OCI-LY3 (cell line): ENCODE measurements around the gene AREL1.

Experiments used
- H2AFZ ChIP-seq: fragments of 200-600, 300-600 bp; shearing (Covaris generic); 2 replicates; pipeline ENCODE4 v1.6.0; 2014; ENCODE audit warnings: antibody characterized with exemption, low read depth, low read length
- H3K27ac ChIP-seq: fragments of 200-600, 300-600 bp; sonication (generic); 2 replicates; pipeline ENCODE4 v1.5.1; 2014; ENCODE audit warnings: mild to moderate bottlenecking, low read length, moderate library complexity, mixed read lengths
- H3K27me3 ChIP-seq: fragments of 200-600, 300-600 bp; sonication (generic); 2 replicates; pipeline ENCODE4 v1.6.1; 2014; ENCODE audit warnings: low read depth, low read length, mixed read lengths
- H3K36me3 ChIP-seq: fragments of 200-600, 300-600 bp; sonication (generic); replicated peaks from 2 replicates; pipeline ENCODE3; 2014; ENCODE audit warnings: low read depth, low read length, mixed read lengths
- H3K4me1 ChIP-seq: fragments of 300-600, 200-600 bp; sonication (generic); 2 replicates; pipeline ENCODE4 v1.6.1; 2014; ENCODE audit warnings: low read length, mixed read lengths
- H3K4me2 ChIP-seq: fragments of 200-600, 300-600 bp; sonication (generic); 2 replicates; pipeline ENCODE4 v1.6.1; 2014; ENCODE audit warnings: low read length, mixed read lengths
- H3K4me3 ChIP-seq: fragments of 300-600, 200-600 bp; sonication (generic); 2 replicates; pipeline ENCODE4 v1.5.1; 2014; ENCODE audit warnings: antibody characterized with exemption, mild to moderate bottlenecking, low read length, moderate library complexity
- H3K79me2 ChIP-seq: fragments of 300-600, 200-600 bp; shearing (Covaris generic); 2 replicates; pipeline ENCODE4 v1.6.1; 2014; ENCODE audit warnings: mild to moderate bottlenecking, low read length, mixed read lengths
- H3K9ac ChIP-seq: fragments of 300-600, 200-600 bp; shearing (Covaris generic); 2 replicates; pipeline ENCODE4 v1.6.0; 2014; ENCODE audit warnings: mild to moderate bottlenecking, low read length, moderate library complexity
- H3K9me3 ChIP-seq: fragments of 200-600, 300-600 bp; shearing (Covaris generic); 2 replicates; pipeline ENCODE4 v1.6.1; 2014; ENCODE audit warnings: low read length, mixed read lengths; ENCODE audit not compliant: insufficient read depth
- H4K20me1 ChIP-seq: fragments of 200-600, 300-600 bp; sonication (generic); 2 replicates; pipeline ENCODE4 v1.6.1; 2016; ENCODE audit warnings: low read length, mixed read lengths; ENCODE audit not compliant: insufficient read depth
- EZH2phosphoT487 ChIP-seq: fragments of 200-600 bp; shearing (Covaris generic); IDR thresholded peaks from 2 replicates; pipeline ENCODE4 v1.6.1; 2018; ENCODE audit warnings: antibody characterized with exemption, mixed run types, low read depth
- TF ChIP-seq, protein P1 (sequence below): fragments of 200-600, 300-600 bp; sonication (generic); IDR thresholded peaks from 2 replicates; pipeline ENCODE4 v1.5.1; 2014; ENCODE audit warnings: antibody characterized with exemption, low read length, low read depth

AREL1 gene

DNA sequence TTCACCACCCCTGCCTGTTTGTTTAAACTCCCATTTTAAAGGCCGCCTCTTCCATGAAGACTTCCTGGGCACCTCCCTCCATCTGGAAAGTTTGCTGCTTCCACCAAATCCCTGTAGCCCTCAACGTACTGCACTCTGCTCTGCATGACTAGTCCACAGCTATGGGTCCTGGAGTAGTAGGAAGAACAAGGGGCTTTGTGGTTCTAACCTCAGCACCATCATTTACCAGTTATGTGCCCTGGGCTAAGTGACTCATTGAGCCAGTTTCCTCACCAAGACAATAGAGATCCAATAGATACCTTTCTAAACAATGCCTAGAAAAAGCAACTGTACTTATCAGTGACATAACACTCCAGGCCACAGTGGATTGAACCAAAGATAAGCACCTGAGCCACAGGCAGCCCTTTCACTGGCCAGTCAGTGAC, 92.4 kb downstream of the AREL1 start:
- Histone ChIP-seq H3K4me2 (no peak overlapping the region), H3K4me3 (no peak overlapping the region), H3K4me1 (peaks cover 15% of the 10 kb centered on the region), H3K36me3 (no peaks in the 10 kb centered on the region), H4K20me1 (no peaks in the 10 kb centered on the region), H3K79me2 (no peaks in the 10 kb centered on the region), H3K27me3 (peaks cover 18% of the 10 kb centered on the region), H3K27ac (no peak overlapping the region), H3K9ac (no peak overlapping the region), H2AFZ (no peak overlapping the region), H3K9me3 (no peaks in the 10 kb centered on the region)
- TF ChIP-seq, protein P1, sequence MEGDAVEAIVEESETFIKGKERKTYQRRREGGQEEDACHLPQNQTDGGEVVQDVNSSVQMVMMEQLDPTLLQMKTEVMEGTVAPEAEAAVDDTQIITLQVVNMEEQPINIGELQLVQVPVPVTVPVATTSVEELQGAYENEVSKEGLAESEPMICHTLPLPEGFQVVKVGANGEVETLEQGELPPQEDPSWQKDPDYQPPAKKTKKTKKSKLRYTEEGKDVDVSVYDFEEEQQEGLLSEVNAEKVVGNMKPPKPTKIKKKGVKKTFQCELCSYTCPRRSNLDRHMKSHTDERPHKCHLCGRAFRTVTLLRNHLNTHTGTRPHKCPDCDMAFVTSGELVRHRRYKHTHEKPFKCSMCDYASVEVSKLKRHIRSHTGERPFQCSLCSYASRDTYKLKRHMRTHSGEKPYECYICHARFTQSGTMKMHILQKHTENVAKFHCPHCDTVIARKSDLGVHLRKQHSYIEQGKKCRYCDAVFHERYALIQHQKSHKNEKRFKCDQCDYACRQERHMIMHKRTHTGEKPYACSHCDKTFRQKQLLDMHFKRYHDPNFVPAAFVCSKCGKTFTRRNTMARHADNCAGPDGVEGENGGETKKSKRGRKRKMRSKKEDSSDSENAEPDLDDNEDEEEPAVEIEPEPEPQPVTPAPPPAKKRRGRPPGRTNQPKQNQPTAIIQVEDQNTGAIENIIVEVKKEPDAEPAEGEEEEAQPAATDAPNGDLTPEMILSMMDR, result no peak
- TF ChIP-seq EZH2phosphoT487, result no peak

DNA sequence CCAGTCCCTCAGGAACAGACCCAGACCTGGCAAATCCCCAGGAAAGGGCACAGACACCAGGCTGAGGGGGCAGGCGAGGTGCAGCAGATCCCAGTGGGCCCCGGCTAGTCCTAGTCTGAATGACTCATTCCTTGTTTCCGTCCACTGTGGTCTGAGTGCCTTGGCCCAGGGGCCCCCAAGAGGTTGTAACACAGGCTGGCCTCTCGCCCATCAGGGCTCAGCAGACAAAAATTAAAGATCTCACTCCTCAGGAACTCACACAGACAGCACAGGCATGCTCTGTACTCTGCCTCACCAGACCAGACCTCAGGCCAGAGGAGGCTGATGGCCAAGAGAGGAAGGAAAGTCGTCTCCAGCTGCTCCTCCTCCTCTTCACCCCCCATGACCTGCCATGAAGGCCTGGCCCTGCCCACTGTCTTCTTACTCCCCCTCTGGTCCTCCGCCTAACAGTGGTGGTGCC, 93.2 kb downstream of the AREL1 start:
- H3K79me2 ChIP-seq, result no peaks in the 10 kb centered on the region
- no peak overlapping the region for H3K4me2 ChIP-seq
- H3K4me1 ChIP-seq, result peaks cover 23% of the 10 kb centered on the region
- H4K20me1 ChIP-seq, result no peaks in the 10 kb centered on the region
- H3K36me3 ChIP-seq, result no peaks in the 10 kb centered on the region
- peaks cover 23% of the 10 kb centered on the region for H3K27me3 ChIP-seq
- TF ChIP-seq, protein P1, result no peak
- no peak for TF ChIP-seq EZH2phosphoT487
- no peak overlapping the region for H2AFZ ChIP-seq
- H3K9me3 ChIP-seq, result no peaks in the 10 kb centered on the region
- H3K4me3 ChIP-seq, result no peak overlapping the region
- H3K27ac ChIP-seq, result no peak overlapping the region
- no peak overlapping the region for H3K9ac ChIP-seq

DNA sequence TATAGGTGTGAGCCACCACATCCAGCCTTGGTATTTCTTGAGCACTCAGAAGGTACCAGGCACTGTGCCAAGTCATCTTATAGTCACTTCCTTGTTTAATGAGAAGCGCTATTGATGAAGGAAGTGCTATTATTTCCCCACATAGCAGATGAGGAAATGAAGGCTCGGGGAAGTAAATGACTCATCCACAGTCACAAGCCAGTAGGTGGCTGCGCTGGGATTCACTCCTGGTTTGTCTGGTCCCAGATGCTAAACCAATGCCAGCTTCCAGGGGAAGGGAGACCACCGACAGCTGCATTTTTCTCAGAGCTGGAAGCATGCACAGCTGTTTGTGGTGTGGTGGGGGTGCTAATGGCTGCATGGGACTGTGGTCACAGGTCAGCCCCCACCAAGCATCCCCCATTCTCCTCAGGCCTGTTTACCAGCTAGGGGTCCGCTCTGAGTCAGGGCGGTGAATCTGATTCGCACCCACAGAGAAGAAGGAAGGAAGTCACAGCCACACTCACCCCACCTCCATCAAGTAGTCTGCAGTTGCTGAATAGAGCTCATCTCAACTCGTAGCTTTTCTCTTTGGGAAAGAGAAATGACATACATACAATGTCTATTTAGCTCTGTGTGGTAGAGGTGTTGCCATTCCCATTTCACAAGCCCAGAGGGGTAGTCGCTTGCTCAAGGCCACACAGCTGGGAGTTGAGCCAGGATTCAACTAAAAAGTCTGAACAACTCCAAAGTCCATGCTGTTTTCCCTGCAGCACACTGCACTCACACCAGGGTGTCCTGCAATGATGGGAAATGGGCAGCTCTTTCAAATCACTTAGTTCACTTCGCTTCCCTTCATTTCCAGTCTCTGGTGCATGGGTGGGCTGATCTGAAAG, 94.6 kb downstream of the AREL1 start:
- H3K9ac ChIP-seq, result no peak overlapping the region
- H3K79me2 ChIP-seq, result no peaks in the 10 kb centered on the region
- TF ChIP-seq EZH2phosphoT487, result no peak
- TF ChIP-seq, protein P1, result no peak
- peaks cover 21% of the 10 kb centered on the region for H3K27me3 ChIP-seq
- H3K9me3 ChIP-seq, result no peaks in the 10 kb centered on the region
- peak overlapping the region; percentile 25; the same call in 1 of the 2 replicates for H3K4me3 ChIP-seq
- H3K4me1 ChIP-seq, result peaks cover 31% of the 10 kb centered on the region
- H3K36me3 ChIP-seq, result no peaks in the 10 kb centered on the region
- no peak overlapping the region for H3K27ac ChIP-seq
- H2AFZ ChIP-seq, result no peak overlapping the region; the same call in 1 of the 2 replicates
- no peaks in the 10 kb centered on the region for H4K20me1 ChIP-seq
- H3K4me2 ChIP-seq, result peak overlapping the region; percentile 59

DNA sequence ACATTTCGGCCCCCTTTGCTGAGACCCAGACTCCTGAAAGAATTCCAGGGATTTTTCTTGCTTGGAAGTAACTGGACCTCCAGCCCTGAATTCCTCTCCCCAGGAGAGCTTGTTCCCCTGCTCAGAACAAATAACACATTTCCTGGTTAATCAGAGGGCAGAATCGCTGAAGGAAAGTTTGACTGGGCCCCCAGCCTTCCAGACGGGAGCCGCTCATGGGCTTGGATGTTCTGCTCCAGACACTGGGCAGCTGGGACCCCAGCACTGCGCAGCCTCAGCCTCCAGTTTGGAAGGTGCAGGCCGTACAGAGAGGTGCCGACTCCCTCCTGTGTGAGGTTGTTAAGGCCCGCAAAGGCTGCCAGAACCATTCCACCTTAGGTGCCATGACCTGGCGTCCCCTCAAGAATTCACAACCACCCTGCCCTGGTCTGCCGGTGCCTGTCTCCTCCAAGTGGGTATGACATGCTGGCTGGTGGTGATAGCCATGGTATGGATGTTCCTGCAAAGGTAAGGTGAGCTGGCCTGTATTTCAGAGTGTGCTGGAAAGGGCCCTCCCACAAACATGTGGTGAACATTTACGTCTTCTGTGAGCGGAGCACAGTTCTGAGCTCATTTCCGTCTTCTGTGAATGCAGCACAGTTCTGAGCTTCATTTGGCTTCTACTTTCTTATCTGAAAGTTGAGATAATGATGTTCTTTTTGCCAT, 95.7 kb downstream of the AREL1 start:
- Histone ChIP-seq H3K9me3 (no peaks in the 10 kb centered on the region), H3K79me2 (no peaks in the 10 kb centered on the region), H3K36me3 (no peaks in the 10 kb centered on the region), H2AFZ (no peak overlapping the region), H3K4me2 (peak overlapping the region; percentile 59; the same call in 1 of the 2 replicates), H3K4me1 (peaks cover 31% of the 10 kb centered on the region), H4K20me1 (no peaks in the 10 kb centered on the region), H3K9ac (no peak overlapping the region), H3K27ac (no peak overlapping the region), H3K4me3 (no peak overlapping the region), H3K27me3 (peaks cover 21% of the 10 kb centered on the region)
- no peak for TF ChIP-seq EZH2phosphoT487
- TF ChIP-seq, protein P1, result no peak
